GDM1 (cell line): ENCODE data around the gene RLIM.
A peak's percentile ranks its signal among the peaks of the same experiment; 100 is the strongest.
"Not testable (repeated sequence)": the region's sequence is repeated elsewhere in the genome, so short reads cannot be mapped to it uniquely, and the experiment has no call there.

Experiments used
- DNase-seq: peaks from one replicate; lab custom pipeline; 2025; lab: John Stamatoyannopoulos, UW

The RLIM gene, protein sequence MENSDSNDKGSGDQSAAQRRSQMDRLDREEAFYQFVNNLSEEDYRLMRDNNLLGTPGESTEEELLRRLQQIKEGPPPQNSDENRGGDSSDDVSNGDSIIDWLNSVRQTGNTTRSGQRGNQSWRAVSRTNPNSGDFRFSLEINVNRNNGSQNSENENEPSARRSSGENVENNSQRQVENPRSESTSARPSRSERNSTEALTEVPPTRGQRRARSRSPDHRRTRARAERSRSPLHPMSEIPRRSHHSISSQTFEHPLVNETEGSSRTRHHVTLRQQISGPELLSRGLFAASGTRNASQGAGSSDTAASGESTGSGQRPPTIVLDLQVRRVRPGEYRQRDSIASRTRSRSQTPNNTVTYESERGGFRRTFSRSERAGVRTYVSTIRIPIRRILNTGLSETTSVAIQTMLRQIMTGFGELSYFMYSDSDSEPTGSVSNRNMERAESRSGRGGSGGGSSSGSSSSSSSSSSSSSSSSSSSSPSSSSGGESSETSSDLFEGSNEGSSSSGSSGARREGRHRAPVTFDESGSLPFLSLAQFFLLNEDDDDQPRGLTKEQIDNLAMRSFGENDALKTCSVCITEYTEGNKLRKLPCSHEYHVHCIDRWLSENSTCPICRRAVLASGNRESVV

DNA sequence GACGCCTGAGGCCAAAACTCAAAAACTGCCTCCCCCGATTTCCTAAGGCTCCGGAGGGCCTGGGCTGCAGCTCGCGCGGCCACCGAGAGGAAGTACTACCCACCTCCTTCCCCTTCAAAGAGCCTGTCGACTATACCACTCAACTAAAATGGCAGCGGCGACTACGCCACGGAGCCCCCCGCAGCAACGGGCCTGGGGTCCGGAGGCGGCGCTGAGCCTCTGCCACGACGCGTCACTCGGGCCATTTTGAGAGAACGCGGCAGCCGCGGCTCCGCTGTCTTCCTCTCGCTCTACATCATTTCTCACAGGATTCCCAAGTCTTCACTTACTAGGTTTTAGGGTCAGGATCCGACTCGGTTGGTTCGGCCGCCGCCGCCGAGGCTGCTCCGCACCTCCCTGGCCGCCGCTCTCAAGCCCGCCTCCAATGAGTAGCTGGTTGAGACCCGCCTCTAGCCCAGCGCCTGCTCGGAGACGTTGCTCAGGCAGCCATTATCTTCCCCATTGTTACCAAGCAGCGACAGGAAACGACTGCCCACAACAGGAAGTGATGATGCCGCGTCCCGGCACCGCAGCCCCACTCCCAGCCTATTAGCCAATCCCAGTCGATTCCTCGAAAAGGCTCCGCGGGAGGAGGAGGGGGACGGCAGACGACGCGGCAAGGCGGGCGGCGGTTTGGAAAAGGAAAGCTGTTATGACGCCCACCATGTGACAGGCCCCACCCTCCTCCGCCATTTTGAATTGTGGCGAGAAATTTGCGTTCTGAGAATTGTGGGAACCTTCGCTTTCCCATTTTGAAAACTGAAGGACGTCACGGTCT lies at the start of gene RLIM:
TSS of gene RLIM (minus strand) at position 532 of the 817 bp plus-strand sequence. CDS start 18,647 bp downstream, outside the sequence.
- peak; percentile 93 for DNase-seq

DNA sequence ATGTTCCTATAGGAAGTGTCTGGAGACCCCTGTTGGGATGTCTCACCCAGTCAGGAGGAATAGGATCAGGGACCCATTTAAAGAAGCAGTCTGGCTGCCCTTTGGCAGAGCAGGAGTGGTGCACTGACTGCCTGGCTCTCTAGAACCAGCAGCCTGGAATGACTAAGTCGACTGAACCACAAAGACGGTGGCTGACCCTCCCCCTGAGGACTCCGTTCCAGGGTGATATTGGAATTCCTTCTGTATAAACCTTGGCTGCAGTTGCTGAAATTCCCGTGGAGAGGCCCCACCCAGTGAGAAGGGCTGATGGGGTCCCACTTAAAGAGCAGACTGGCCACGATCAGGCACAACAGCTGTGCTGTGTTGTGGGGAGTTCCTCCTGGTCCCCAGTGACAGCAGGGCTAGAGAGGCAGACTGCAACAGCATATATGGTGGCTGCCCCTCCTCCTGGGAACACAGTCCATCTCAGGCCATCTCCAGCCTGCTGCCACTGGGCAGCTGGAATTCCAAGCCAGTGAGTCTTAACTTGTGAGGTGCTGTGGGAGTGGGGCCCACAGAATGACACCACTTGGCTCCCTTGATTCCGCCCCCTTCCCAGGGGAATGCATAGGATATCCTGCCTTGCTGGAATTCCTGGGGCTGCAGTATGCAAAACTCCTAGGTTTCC lies 41.8 kb upstream of the RLIM start:
- DNase-seq, result no peak

DNA sequence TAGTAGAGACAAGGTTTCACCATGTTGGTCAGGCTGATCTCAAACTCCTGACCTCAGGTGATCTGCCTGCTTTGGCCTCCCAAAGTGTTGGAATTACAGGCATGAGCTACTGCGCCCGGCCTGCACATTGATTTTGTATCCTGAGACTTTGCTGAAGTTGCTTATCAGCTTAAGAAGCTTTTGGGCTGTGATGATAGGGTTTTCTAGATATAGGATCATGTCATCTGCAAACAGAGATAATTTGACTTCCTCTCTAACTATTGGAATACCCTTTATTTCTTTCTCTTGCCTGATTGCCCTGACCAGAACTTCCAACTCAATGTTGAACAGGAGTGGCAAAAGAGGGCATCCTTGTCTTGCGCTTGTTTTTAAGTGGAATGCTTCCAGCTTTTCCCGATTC lies 40.5 kb upstream of the RLIM start:
- DNase-seq, result not testable (repeated sequence)

DNA sequence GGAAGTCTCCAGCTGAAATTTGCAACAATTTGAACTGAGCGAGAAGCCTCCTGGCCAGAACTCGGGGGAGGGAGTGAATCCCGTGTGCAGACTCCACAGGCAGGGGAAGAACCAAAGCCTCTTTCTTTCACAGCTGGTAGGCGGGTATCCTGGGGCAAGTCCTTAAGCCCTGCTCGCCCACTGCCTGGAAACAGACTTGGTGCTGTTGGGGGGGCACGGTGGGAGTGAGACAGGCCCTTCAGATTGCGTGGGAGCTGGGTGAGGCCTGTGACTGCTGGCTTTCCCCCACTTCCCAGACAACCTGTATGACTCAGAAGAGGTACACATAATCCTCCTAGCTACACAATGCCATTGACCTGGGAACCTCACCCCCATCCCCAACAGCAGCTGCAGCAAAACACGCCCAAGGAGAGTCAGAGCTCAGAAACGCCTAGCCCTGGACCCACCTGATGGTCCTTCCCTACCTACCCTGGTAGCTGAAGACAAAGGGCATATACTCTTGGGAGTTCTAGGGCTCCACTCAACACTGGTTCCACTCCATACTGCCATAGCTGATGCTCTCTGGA lies 22.4 kb upstream of the RLIM start:
- no peak for DNase-seq

DNA sequence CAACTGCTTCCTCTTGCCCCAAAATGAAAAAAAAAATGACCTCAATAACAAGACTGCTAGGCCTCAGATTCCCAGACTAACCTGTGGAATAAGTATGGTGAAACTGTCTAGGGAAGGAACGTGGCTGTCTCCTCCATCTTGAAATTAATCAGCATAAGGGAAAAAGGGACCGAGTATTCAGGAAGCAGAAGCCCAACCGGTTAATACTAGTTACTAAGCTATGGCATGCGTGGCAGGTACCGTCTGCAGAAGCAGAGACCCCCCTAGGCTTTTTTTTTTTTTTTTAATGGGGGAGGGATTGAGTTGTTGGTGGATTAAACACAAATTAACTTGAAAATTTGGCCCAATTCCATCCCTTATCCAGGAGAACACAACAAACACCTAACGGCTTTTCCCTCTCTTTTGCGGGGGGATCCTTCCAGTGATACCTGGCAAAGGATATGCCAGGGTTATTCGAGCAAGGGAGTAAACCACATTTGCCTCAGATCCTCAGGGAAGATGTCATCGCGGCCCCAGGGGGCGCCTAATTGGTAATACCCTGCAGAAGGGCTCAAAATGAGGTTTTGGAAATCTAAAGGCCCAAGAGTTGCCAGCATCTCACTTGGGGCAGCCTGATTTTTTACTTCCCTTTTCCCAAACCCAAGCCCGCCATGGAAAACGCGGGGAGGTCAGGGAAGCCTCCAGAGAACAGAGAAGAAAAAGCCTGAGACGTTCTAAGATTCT lies 893 bp downstream of the RLIM start:
- DNase-seq, result peak; percentile 7

DNA sequence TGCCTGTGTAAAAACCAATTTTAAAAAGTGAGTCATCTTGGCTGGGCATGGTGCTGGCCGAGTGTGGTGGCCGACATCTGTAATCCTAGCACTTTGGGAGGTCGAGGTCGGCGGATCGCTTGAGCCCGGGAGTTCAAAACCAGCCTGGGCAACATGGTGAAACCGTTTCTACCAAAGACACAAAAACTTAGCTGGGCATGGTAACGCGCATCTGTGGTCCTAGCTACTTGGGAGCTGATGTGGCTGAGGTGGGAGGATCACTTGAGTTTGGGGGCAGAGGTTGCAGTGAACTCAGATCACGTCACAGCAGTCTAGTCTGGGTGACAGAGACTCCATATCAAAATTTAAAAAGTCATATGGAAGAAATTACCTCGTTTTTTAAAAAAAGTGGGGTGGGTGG lies 7.6 kb downstream of the RLIM start:
- no peak for DNase-seq

DNA sequence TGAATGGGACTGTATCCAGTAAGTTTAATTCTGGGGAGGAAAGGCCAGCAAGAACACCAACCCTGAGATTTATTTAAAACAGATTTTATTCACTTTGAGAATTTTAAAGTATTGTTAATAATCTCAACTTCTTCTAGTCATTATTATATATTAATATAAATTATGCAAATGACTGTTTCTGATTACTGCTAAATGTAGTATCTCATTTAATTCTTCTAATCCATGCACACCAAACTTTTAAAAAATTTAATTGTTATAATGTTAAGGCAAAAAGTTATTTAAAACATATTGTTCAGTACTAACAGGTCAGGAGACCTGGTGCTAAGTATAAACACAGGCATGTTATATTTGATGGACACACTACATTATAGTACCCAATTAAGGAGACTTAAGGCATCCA lies 8.1 kb downstream of the RLIM start:
- no peak for DNase-seq

DNA sequence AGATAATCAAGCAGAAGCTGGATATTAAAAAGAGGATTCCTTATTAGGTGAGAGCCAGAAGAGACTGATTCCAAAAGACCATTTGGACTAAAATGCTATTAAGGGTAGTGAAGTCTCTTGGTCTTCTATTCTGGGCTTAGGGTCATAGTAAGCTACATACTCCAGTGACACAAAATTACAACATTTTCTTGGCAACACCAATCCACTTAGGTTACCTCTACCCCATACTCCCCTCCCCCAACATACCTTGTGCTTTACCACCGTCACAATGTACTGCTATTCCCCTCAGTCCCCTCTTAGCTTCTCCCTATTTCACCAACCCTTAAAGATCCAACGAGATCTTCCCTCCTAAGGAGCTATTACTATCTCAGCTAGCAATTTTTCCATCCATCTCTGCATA lies 11.4 kb downstream of the RLIM start:
- DNase-seq, result no peak

DNA sequence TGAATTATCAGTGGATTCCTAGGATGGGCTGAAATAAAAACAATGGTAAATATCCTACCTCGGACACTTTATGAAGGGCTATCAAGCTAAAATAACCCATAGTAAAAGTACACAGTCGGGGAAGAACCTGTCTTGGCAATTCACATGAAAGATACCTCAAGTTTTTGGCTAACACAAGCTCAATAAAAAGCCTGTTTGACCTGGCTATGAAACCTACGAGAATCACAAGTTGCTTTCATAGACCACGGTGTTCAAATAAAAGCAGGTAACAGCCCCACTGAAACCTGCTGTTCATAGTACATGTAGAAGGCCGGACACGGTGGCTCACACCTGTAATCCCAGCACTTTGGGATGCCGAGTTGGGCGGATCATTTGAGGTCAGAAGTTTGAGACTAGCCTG lies 12.3 kb downstream of the RLIM start:
- no peak for DNase-seq

DNA sequence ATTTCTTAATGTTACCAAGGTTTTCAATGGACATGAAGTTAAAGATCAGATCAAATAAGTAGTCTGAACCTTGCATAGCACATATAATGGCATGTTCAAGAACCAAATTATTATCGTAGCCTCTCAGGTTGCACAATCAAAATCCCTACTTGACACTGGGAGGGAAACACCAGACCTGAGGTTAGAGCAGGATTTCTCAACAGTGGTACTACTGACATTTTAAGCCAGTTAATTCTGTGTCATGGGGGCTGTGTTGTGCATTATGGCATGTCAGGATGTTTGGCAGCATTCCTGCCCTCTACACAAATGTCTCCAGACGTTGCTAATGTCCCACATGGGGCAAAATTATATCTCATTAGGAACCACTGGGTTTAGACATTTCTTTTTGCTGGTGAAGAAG lies 20.8 kb downstream of the RLIM start:
- DNase-seq, result no peak

DNA sequence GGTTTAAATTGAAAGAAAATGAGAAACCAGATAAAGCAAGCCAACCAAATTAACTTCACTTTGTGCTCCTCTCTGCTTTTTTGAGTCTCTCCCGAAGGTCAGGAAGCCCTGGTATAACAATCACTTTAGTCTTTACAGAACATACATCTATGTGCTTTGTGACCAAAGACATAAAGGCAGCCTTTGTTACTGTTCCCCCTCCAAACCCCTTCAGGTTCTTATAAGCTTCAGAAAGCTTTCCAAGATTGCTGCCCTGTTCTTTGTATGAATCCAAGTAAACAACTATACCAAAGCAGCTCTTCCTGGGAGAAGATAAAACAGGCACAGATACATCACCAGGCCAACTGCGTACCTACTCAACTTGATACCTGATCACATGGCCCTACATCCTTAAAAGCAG lies 28.7 kb downstream of the RLIM start:
- no peak for DNase-seq

DNA sequence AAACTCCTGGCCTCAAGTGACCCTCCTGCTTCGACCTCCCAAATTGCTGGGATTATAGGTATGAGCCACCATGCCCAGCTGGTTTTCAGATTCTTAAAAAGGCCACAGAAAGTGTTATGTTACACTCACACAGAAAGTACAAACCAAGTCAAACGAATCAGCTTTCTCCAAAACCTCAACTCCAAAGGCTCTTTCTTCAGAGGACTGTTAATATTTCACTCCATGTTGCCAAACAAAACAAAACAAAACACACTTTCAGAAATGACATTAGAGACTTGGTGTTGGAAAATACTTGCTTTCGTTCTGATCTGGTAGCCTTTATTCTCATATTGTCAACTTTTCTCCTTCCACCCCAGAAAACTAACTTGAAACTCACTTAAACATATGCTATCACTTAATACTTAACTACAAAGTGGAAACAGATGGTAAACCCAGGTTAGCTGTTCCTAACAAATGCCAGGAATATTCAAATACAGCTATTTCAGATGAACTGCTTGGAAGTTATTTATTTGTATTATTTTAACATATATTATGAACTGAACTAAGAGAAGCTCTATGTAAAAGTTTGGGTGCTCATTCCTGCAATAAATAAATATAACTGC lies 34.7 kb downstream of the RLIM start:
- no peak for DNase-seq

DNA sequence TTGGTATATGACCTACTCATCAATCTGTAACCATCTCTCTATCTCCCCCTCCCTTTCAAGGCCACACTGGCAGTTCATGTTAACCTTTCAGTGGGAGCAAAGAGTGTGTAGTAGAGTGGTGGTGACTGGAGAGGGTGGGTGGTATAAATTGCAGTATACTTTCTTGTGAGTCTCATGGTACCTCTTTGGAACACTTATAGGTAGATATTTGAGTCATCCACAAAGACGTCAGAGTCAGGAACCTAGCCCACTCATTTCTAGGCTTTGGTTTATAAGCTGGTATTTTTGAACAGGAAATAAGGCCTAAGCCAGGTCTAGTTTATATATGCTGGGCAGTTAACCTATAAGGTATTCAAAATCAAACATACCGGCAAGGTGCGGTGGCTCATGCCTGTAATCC lies 36.3 kb downstream of the RLIM start:
- DNase-seq, result no peak

DNA sequence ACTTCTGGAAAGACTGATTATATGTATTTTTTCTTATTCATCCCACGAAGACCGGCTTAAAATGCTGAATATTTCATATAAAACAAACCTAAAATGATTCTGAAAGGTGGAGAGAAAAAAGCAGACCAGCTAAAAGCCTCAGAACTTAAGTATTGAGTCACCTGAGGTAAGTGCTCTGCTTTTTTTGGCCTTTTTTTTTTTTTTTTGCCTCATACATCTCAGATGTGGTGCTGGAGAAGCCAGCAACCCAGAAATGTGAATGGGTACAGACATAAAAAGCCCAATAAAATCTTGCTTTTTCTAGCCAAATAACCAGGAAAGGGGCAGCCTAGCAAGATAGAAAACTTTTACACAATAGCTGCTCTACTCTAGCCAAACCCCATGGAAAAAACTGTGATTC lies 57.0 kb downstream of the RLIM start:
- no peak for DNase-seq

DNA sequence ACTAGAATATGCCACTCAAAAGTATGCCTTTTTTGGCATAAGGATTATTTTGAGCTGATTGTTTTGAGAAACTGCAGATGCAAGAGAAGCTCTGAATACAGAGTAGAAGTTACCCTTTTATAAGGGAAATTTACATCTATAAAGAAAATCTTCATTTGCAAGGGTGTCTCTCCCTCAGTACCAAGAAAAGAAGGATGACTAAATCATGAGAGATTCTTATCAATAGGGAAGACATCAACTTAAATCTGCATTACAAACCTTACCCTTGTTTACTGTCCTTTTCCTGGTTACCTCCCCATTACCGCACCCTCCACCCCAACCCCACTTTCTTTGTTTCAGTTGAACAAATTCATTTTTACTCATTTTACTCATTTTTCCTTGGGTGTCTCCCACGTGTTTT lies 62.5 kb downstream of the RLIM start:
- DNase-seq, result no peak

DNA sequence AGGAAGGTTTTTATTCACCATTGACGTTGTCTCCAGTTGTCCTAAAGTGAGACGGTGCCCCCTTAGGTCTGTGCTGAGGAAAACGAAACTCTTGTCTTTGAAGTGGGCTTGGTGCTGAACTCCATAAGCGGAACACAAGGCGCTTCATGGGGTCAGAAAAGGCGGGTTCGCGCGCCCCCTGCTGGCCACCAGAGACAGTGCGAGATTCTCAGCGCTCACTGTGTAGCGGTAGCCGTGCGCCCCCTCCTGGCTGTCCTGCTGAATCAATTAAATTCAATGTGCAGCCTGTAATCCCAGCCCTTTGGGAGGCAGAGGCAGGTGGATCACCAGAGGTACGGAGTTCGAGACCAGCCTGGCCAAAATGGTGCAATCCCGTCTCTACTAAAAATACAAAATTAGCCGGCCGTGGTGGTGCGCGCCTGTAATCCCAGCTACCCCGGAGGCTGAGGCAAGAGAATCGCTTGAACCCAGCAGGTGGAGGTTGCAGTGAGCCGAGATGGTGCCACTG lies 64.1 kb downstream of the RLIM start:
- peak; percentile 67 for DNase-seq

DNA sequence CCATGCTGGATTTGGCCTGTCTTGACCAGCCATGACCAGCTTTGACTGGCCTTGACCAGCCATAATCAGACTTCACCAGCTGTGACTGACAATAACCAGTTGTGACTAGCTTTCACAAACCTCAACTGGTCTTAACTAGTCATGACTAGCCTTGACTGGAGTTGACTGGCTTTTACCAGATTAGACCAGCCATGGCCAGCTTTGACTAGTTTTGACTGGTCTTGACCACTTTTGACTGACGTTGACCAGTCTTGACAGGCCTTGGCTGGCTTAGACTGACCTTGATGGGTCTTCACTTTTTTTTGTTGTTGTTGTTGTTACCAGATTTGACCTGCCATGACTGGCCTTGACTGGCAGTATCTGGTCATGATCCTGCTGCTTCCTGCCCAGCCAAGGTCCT lies 67.4 kb downstream of the RLIM start:
- no peak for DNase-seq

DNA sequence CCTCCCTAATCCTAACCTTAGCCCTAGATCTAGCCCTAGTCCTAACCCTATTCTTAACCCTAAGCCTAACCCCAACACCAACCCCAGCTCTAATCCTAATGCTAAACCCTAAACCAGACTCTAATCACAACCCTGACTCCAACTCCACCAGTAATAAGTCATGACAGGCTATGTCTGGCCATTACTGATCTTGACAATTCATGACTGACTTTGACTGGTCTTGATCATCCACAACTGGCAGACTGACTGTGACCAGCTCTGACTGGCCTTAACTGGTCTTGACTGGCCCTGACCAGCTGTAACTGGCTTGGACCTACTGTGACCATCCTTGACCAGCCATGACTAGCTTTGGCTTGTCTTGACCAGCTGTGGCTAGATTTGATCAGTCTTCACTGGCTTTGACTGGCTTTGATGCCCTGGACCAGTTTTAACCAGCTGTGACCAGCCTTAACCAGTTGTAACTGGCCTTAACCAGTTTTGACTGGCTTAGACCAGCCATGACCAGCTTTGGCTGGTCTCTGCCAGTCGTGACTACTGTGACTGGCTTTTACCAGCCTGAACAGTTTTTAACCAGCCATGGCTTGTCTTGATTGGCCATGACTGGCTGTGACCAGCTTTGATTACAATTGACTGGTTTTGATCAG lies 68.4 kb downstream of the RLIM start:
- DNase-seq, result no peak

DNA sequence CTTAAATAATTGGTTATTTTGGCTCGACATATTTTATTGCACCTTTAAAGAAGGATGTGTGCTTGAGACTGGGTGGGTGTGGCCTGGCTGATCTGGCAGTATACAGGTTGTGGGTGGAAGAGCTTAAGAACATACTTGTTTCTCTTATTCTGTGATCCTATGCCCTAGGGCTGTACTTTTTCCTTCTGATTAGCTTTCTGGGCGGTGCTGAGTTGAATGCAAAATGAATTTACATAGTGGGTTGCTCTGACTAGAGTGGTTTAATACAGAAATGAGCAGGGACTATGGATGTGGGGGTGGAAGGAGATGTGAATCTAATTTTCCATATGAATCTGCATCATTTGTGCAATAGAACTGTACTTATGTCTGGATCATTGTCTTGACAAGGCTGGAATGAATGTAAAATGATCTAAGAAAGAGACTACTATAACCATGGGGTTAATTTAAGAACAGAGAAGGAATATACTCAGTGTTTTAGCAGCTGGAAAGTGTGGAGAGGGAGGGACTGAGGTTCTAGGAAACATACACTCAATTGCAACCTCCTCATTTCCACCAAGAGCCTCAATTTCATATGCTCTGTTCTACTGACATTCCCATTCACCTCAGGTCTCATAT lies 73.7 kb downstream of the RLIM start:
- DNase-seq, result no peak
